NCI-H748 (cell line): Measurements from ENCODE around the gene ZNF837.
A peak's percentile ranks its signal among the peaks of the same experiment; 100 is the strongest.
"Not testable (repeated sequence)": the region's sequence is repeated elsewhere in the genome, so short reads cannot be mapped to it uniquely, and the experiment has no call there.

Experiments
- DNase-seq: peaks from one replicate; lab custom pipeline; 2025; ENCODE audit not compliant: unreplicated experiment; lab: John Stamatoyannopoulos, UW

The ZNF837 gene

DNA sequence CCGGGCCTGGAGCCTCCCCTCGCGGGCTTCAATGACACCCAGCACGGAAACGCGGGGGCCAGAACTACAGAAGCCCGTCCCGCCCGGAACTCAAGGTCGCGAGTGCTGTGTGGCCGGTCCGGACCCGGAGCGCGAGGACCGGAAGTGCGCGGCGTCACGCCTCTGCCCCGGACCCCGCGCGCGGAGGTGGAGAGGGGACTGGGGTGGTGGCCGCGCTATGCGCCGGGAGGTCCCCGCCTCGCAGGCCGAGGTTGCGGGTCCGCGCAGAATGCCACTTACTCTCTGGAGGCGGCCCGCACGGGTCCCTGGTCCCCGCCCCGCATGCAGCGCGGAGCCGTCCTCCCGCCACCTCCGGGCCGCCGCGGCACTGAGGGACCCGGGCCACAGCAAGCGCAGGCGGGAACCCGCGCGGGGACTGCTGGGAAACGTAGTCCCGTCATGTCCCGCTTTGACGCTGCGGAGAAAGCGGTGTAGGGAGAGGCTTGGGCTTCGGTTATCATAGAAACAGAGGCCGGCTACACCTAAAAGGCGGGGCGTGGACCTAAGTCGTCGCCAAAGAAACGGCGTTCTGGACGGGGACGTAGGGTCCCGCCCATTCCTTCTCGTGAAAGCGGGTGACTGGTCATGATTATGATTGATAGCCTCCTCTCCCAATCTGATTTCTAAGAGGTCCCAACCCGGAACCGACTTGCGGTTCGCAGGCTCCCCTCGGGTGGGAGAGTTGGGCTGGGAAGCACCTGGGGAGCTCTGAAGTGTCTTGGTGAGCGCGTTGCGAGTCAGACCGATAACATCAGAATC is at the start of gene ZNF837:
ZNF837 (minus strand) TSS at position 369 of the 798 bp plus-strand sequence. CDS start 11,698 bp downstream, outside the sequence.
- DNase-seq: peak; percentile 100

DNA sequence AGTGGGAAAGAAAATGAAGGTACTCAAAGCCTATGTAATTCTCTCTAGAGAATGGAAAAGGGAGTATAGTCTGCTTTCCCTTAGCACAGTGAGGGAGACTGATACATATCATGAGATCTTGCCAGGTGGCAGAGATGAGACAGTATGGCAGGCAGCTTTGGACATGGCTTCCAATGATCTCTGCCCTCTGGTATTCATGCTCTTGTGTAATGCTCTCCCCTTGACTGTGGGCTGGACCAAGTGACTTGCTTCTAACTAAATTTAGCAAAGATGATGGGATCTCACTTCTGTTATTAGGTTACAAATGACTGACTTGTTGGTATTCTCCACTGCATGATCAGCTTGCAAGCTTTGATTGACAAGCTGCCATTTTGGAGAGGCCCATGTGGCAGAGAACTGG is 48.9 kb upstream of the ZNF837 start:
- DNase-seq: no peak

DNA sequence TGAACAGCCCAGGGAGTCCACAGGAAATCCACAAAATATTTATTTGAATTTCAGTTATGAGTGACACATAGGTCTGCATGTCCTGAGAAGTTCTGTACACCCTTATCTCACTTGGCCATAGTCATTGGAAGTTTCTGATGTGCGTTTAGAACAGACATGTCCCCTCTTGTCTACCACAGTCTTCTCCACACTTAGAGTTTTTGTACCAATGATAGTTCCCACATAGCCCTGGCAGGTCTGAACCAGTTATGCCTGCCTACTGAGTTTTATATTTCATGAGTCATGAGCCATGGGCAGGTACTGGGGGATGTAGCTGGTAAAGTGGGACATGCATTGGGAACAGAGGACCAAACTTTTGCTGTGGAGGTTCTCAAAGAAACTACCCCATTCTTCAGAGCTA is 47.8 kb upstream of the ZNF837 start:
- no peak for DNase-seq

DNA sequence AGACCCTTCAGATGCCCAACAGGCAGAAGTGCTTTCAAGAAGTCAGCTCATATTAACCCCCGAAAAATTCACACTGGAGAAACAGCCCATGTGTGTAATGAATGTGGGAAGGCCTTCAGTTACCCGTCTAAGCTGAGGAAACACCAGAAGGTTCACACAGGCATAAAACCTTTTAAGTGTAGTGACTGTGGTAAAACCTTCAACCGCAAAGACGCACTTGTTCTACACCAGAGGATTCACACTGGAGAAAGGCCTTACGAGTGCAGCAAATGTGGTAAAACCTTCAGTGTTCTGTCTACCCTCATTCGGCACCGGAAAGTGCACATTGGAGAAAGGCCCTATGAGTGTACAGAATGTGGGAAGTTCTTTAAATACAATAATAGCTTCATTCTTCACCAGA is 36.2 kb upstream of the ZNF837 start:
- no peak for DNase-seq

DNA sequence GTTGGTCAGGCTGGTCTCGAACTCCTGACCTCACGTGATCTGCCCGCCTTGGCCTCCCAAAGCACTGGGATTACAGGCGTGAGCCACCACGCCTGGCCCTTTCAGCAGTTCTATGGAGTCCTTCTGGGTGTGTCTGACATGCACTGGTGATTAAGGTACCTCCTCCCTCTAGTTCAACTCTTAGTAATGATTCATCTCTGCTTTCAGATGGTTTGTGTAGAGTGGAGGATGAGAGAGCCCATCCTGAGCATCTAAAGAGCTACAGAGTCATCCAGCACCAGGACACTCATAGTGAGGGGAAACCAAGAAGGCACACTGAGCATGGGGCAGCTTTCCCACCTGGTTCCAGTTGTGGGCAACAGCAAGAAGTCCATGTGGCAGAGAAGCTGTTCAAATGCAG is 35.8 kb upstream of the ZNF837 start:
- DNase-seq: no peak

DNA sequence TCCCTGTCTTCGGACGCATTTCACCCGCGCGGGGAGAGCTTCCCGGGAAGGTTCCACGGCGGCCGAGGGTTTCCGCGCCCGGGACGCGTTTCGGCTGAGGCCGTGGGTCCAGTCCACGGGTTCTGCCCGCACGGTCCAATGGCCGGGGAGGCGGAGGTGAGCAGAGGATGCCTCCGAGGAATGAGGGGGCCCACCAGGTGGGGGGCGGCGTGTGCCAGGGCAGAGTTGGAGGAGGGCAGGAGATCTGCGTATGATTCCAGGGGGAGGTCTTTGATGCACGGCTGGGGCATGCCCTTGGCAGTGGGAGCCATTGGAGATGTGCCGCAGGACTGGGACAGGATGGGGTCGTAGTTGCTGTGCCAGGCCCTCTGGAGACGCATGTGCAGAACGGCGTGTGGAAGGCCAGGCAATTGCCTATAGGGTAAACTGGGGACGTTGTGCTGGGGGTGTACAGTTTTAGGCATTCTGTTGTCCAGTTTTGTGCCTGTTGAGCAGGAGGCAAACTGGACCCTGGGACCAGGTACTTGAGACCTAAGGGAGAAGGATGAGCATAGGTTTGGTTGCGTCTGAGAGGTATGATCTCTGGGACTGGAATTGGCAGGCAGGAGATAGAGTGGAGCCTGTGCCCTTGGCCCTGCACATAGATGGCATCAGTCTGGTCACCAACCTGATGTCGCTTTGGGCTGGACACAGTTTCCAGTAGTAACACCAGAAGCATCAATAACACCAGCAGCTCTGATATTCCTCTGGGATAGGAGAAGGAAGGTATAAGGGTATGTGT is 28.4 kb upstream of the ZNF837 start:
- DNase-seq: peak; percentile 68

DNA sequence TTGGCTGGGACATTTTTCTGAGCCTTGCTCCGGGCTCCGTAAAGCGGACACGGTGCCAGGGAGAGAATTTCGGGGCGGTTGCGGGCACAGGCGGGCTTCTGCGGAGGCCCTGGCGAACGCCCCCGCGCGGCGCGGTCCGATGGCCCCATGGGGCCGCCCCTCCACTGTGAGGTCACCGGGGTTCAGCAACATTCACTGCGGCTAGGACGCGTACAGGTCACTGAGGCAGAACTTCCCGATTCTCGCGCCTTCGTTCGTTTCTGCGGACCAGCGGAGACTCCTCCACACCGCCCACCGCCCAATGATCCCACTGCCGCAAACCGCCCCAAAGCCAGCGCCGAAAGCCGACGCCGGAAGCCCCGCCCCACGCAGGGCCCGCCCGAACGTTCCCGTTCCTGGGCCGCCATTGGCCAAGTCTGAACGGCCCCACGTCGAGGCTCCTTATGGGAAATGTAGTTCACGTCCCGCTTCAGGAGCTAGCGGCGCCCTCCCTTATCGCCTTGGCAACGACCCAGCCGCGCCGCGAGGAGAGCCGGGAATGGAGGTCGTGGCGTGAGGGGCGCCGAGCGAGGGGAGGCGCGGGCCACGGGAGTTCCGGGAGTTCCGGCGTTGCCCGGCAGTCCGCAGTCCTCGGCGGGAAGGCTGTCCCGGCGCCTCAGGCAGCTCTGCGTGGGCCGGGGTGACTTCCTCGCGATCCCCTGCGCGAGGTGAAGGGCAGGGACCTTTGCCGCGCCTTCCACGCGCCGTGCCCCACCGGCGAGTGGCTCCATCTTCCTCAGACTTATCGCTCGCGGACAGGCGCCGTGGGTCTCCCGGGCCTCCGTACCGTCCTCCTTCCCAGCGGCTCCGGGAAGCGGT is 27.6 kb upstream of the ZNF837 start, which contains the start of gene ZNF584:
ZNF584 (plus strand) TSS at position 498 of the 858 bp plus-strand sequence. CDS start 499 bp downstream, outside the sequence.
- DNase-seq: peak; percentile 99

DNA sequence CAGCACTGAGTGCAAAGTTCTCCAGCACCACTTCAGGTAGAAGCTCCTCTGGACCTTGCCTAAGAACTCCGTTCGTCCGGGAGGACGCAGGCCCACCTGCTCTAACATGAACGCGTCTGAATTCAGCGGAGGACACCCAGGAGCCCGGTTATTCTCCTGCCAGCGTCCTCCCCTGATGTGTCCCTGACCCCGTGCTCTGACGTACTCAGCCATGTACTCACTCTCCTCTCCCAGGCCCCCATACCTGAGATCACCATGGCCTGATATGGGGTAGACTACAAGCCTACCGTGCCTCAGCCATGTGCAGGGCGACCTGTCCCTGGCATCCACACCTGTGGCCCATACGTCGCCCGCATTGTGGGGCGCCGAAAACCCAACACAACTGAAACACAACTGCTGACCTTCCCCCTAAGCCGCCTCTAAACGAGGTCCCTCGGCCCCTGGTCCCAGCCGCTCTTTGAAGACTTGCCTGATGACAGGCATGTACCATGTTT is 26.9 kb upstream of the ZNF837 start:
- DNase-seq: peak; percentile 62

DNA sequence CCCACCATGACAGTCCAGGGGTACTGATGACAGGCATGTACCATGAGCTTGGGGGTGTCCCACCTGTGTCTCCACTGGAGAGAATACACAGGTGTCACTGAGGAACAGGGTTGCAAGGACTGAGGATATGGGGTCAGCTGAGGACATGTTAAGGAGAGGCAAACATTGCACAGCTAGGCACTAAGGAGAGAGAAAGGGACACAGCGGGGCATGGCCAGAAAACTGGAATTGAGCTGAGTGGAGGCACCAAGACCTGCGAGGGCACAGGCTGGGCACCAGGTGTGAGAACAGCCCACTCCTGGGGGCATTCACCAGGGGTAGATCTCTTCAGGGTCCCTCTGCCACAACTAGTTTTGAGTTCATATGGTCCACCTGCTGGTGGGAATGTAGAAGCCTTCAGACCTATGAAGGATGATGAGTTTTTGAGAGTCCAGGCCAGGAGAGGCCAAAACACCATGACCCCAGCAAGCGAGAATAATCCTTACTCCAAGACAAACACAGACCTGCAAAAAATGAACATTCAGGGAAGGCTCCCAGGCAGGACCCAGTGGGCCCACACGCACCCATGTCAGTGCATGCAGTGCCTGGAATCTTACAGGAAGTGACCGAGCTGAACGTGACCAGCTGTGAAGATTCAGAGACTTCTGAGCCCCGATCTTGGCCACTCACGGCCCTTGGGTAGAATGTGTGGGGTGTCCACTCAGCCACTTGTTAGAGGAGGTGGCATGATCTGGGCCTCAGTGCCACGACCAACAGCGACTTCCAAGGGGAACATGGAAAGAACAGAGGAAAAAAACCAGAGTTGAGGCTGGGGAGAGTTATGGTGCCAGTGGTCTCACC is 26.2 kb upstream of the ZNF837 start:
- peak; percentile 45 for DNase-seq

DNA sequence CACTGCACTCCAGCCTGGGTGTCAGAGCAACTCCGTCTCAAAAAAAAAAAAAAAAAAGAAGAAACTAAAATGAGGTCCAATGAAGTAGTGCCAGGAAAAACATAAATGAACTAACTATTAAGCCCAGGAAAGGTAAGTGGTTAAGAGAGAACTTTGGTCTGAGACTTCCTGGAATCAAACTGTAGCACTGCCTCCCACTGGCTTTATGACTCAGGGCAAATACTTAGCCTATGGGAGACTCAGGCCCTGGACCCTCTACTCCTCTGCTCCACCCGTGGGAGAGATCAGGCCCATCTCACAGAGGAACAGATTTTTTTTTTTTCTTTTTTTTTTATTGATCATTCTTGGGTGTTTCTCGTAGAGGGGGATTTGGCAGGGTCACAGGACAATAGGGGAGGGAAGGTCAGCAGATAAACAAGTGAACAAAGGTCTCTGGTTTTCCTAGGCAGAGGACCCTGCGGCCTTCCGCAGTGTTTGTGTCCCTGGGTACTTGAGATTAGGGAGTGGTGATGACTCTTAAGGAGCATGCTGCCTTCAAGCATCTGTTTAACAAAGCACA is 23.2 kb upstream of the ZNF837 start:
- DNase-seq: not testable (repeated sequence)

DNA sequence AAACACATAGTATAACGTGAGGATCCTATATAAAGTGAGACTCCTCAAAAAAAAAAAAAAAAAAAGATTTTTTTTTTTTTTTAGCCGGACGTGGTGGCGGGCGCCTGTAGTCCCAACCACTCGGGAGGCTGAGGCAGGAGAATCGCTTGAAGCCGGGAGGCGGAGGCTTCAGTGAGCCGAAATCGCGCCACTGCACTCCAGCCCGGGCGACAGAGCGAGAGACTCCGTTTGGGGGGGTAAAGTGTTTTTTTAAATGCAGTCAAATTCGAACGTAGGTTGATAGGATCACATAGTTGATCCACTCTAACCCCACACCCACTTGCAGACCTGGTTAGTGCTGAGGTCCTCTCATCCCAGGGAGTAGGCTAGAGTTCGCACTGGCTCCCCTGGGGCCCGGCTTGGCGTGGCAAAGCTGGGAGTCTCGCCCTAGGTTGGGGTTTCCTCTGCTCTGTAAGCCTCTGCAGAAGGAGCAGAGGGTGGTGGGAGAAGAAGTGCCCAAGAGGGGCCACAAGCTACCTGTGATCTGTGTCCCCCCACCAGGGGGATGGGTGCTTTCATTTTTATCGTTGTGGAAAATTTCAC is 21.1 kb upstream of the ZNF837 start:
- peak; percentile 44 for DNase-seq

DNA sequence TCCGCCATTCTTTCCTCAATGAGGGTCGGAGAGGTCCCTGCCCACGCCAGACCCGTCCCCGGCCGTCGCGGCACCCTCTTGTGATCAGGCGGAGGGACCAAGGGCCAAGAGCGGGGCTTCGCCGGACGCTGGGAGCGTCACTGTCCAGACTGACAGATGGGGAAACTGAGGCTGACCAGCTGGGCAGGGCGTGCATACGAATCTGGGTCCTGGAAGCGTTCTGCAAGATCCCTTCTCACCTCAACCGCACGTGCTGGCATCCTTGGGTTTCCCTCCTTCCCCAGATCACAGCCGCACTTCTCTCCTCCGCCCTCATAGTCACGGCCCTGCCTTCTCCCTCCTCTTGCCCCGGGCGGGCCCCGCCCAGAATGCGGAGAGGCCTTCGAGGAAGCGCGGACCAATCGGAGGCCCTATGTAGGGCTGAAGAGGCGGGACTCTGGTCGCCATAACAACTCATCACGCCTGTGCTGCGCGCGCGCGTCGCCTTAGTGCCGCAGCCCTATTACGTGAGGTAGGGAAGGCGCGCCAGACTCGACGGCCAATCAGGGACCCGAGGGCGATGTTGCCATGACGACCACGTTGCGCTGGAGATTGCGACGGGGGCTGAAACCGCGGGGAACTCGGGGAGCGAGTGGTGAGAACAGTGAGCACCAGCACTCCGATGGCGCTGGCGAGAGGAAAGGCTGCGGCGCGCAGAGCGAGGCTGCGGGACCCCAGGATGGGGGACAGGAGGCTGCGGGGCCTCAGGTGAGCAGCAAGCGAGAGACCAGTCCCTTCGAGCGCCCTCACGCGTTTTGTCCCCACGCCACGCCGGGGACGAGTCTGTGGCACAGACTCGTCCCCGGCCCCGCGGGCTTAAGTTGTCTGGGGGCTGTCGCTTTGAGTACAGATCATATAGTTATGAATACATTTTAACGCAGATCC is 20.3 kb upstream of the ZNF837 start:
- peak; percentile 100 for DNase-seq

DNA sequence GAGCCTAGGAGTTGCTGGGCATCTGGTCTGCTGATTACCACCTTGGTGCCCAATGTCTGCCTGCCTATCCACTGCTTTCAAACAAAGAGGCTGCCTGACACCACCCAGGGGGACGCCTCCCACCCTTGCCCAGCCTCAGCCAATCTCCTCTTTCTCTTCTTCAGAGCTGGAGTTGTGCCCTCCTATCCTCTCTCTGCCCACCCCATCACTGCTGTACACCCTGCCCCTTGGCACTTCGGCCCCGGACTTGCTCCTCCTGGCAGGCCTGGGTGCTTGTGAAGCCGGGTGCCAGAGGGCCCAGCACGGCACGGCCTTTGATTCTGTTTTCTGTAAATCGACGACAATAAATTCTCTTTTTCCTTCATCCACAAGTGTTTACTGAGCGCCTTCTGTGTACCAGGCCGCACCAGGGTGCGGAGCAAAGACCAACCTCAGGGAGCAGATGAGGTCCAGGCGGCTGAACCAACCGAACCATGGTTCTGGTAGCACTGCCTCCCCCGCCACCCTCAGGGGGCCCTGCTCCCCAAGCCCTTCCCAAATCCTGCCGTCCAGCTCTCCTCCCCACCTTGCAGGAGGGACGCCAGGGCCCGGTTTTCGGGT is 19.6 kb upstream of the ZNF837 start:
- DNase-seq: peak; percentile 74

DNA sequence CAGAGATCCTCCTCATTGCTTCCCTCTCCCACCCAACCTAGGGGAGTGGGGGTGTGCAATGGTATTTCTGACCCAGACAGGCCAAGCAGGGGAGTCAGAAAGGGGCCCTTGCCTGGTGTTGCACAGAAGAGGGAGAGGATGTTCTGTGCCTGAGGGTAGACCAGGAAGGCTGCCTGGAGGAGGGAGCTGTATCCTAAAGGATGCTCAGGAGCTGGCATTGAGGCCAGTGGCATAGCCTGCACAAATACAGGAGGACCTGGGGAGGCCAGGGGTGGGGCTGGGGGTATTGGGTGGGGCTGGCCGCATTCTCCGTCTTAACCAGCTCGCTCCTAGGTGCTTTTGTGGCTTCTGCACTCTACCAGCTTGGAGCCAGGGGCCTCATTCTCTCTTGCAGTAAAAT is 19.1 kb upstream of the ZNF837 start:
- DNase-seq: no peak

DNA sequence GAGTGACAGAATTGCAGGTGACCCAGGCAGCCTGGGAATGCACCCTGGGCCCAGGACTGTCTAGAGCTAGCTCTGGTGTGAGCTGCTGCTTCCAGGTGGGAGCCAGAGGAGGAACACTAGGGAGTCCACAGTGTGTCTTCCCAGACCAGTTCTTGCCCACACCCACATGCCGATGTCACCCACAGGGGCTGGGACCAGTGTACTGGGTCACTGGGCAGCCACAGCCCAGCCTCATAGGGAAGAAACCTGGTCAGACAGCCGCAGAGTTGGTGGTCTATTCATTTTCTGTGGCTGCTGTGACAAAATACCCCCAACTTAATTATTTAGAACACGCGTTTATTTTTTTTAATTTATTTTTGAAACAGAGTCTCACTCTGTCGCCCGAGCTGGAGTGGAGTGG is 17.7 kb upstream of the ZNF837 start:
- no peak for DNase-seq

DNA sequence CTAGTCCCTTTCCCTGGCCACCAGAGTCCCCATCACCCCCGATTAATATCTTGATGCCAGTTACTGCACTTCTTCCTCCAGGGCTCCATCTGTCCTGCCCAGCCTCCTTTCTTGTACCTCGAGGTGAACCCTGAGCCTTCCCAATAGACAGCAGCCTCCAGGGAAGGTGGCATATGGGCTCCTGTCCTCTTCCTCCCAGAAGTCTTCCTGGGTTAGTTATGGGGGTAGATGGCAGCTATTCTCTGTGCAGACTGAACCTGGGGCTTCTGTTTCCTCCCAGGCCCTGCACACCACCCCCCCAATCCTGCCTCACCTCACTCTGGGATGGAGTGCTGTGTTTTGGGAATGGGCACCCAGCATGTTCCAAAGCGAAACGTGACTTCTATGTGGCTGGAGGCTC is 17.3 kb upstream of the ZNF837 start:
- no peak for DNase-seq

DNA sequence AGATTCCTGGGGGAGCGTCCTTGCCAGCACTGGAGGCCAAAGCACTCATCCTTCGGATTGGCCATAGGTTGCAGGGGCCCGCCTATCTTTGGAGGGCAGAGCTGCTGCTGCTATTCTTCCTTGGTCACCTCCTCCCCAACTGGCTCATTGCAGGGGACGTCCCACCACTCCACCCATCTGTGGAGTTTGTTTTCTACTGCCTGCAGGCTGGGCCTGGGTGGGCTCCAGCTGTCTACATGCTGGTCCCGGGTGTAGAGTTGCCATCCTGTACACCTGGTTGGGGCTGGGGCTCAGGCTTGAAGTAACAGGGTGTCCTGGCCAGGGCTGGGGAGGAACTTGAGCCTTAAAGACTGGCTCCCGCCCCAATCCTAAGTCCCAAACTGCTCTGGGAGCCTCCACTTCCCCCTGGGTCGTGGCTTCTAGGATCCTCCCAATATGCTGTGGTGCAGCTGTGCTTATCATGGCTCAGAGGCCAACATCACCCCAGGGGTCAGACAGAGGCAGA is 16.8 kb upstream of the ZNF837 start:
- no peak for DNase-seq
